ENCODE measurements around the gene SMAD6.
A peak's percentile ranks its signal among the peaks of the same experiment; 100 is the strongest.

The SMAD6 gene

DNA sequence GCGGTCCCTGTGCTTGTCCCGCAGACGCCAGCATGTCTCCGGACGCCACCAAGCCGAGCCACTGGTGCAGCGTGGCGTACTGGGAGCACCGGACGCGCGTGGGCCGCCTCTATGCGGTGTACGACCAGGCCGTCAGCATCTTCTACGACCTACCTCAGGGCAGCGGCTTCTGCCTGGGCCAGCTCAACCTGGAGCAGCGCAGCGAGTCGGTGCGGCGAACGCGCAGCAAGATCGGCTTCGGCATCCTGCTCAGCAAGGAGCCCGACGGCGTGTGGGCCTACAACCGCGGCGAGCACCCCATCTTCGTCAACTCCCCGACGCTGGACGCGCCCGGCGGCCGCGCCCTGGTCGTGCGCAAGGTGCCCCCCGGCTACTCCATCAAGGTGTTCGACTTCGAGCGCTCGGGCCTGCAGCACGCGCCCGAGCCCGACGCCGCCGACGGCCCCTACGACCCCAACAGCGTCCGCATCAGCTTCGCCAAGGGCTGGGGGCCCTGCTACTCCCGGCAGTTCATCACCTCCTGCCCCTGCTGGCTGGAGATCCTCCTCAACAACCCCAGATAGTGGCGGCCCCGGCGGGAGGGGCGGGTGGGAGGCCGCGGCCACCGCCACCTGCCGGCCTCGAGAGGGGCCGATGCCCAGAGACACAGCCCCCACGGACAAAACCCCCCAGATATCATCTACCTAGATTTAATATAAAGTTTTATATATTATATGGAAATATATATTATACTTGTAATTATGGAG, 79.1 kb downstream of the SMAD6 start:
- peaks cover 44% of the 10 kb centered on the region for H3K4me1 ChIP-seq (ENCODE audit: control insufficient read depth, insufficient read depth, low read length)
- H3K9me3 ChIP-seq (ENCODE audit: control insufficient read depth, low read length) = no peaks in the 10 kb centered on the region
- peaks cover 35% of the 10 kb centered on the region for H3K36me3 ChIP-seq (ENCODE audit: control insufficient read depth, insufficient read depth, low read length, severe bottlenecking)
- DNase-seq (ENCODE audit: low read depth) = no peak
- H3K27me3 ChIP-seq (replicated peaks; ENCODE audit: control insufficient read depth, insufficient read depth, low read length) = no peaks in the 10 kb centered on the region
- no peak overlapping the region for H3K4me3 ChIP-seq (ENCODE audit: low read length)
- H3K9ac ChIP-seq (ENCODE audit: low read length) = no peak overlapping the region

DNA sequence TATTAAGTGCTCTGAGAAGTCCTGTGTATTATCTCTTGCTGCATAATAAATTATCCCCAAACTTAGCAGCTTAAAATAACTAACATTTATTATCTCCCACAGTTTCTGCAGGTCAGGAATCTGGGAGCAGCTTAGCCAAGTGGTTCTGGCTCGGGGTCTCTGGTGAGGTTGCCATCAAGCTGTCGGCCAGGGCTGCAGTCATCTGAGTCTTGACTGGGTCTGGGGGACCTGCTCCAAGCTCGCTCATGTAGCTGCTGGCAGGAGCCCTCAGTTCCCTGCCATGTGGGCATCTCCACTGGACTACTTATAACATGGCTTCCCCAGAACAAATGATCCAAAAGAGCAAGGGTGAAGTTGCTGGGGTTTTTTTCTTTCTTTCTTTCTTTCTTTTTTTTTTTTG, 80.7 kb downstream of the SMAD6 start:
- no peak overlapping the region for H3K4me3 ChIP-seq (ENCODE audit: low read length)
- peak overlapping the region; percentile 10 for H3K9ac ChIP-seq (ENCODE audit: low read length)
- H3K4me1 ChIP-seq (ENCODE audit: control insufficient read depth, insufficient read depth, low read length) = peaks cover 44% of the 10 kb centered on the region
- peaks cover 35% of the 10 kb centered on the region for H3K36me3 ChIP-seq (ENCODE audit: control insufficient read depth, insufficient read depth, low read length, severe bottlenecking)
- DNase-seq (ENCODE audit: low read depth) = no peak
- H3K27me3 ChIP-seq (replicated peaks; ENCODE audit: control insufficient read depth, insufficient read depth, low read length) = no peaks in the 10 kb centered on the region
- no peaks in the 10 kb centered on the region for H3K9me3 ChIP-seq (ENCODE audit: control insufficient read depth, low read length)

GRCh38 chr15:66783314-66783713, 81.3 kb downstream of the SMAD6 start:
- DNase-seq (ENCODE audit: low read depth) = no peak
- Histone ChIP-seq H3K9me3 (ENCODE audit: control insufficient read depth, low read length) (no peaks in the 10 kb centered on the region), H3K36me3 (ENCODE audit: control insufficient read depth, insufficient read depth, low read length, severe bottlenecking) (peaks cover 35% of the 10 kb centered on the region), H3K27me3 (replicated peaks; ENCODE audit: control insufficient read depth, insufficient read depth, low read length) (no peaks in the 10 kb centered on the region), H3K4me1 (ENCODE audit: control insufficient read depth, insufficient read depth, low read length) (peaks cover 42% of the 10 kb centered on the region), H3K9ac (ENCODE audit: low read length) (peak overlapping the region; percentile 8), H3K4me3 (ENCODE audit: low read length) (no peak overlapping the region)

DNA sequence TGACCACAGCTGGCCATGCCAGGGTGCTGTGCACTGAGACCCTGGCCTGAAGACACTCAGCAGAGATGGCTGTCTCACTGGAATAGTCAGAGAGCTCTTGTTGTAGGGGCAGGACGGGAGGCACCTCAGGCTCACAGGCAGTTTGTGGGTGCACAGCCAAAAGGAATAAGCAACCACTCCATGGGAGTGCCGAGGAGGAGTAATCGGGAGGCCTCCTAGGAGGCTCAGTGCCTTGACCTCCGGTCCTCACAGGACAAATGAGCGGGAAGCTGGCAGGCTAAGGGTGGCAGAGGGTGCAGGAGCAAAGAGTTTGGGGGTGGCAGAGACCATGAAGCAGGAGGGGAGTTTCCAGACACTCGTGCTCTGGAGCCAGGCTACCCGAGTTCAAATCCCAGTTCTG, 81.7 kb downstream of the SMAD6 start:
- Histone ChIP-seq H3K9me3 (ENCODE audit: control insufficient read depth, low read length) (no peaks in the 10 kb centered on the region), H3K36me3 (ENCODE audit: control insufficient read depth, insufficient read depth, low read length, severe bottlenecking) (peaks cover 35% of the 10 kb centered on the region), H3K4me1 (ENCODE audit: control insufficient read depth, insufficient read depth, low read length) (peaks cover 38% of the 10 kb centered on the region), H3K9ac (ENCODE audit: low read length) (peak overlapping the region; percentile 8), H3K4me3 (ENCODE audit: low read length) (no peak overlapping the region), H3K27me3 (replicated peaks; ENCODE audit: control insufficient read depth, insufficient read depth, low read length) (no peaks in the 10 kb centered on the region)
- no peak for DNase-seq (ENCODE audit: low read depth)

- Histone ChIP-seq H3K36me3 (ENCODE audit: control insufficient read depth, insufficient read depth, low read length, severe bottlenecking) (peaks cover 35% of the 10 kb centered on the region), H3K4me1 (ENCODE audit: control insufficient read depth, insufficient read depth, low read length) (peaks cover 33% of the 10 kb centered on the region), H3K9me3 (ENCODE audit: control insufficient read depth, low read length) (no peaks in the 10 kb centered on the region), H3K4me3 (ENCODE audit: low read length) (no peak overlapping the region), H3K9ac (ENCODE audit: low read length) (no peak overlapping the region), H3K27me3 (replicated peaks; ENCODE audit: control insufficient read depth, insufficient read depth, low read length) (no peaks in the 10 kb centered on the region)
- no peak for DNase-seq (ENCODE audit: low read depth)
Observed at GRCh38 chr15:66784174-66784573, 82.1 kb downstream of the SMAD6 start.

- H3K4me1 ChIP-seq (ENCODE audit: control insufficient read depth, insufficient read depth, low read length) = peaks cover 30% of the 10 kb centered on the region
- H3K27me3 ChIP-seq (replicated peaks; ENCODE audit: control insufficient read depth, insufficient read depth, low read length) = no peaks in the 10 kb centered on the region
- H3K9me3 ChIP-seq (ENCODE audit: control insufficient read depth, low read length) = no peaks in the 10 kb centered on the region
- DNase-seq (ENCODE audit: low read depth) = no peak
- no peak overlapping the region for H3K4me3 ChIP-seq (ENCODE audit: low read length)
- H3K9ac ChIP-seq (ENCODE audit: low read length) = peak overlapping the region; percentile 31
- peaks cover 35% of the 10 kb centered on the region for H3K36me3 ChIP-seq (ENCODE audit: control insufficient read depth, insufficient read depth, low read length, severe bottlenecking)
Observed at GRCh38 chr15:66785637-66786036, 83.6 kb downstream of the SMAD6 start.

DNA sequence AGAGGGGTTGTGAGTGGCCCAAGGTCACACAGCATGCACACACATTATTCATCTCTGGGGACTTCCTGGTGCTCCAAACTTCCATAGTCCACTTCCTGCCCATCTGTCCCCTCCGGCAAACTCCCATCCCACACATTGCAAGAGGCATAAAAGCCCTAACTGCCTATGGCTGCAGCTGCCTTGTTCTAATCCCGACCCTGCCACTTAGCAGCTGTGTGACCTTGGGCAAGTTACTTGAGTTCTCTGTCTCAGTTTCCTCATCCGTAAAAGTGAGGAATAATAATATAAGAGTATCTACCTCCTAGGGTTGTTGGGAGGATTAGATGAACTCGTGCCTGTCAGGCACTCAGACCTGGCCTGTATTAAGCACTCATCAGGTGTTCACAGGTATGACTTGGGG, 84.2 kb downstream of the SMAD6 start:
- DNase-seq (ENCODE audit: low read depth) = no peak

GRCh38 chr15:66786708-66787488, 84.9 kb downstream of the SMAD6 start:
- no peak for DNase-seq (ENCODE audit: low read depth)
- Histone ChIP-seq H3K4me3 (ENCODE audit: low read length) (no peak overlapping the region), H3K9me3 (ENCODE audit: control insufficient read depth, low read length) (no peaks in the 10 kb centered on the region), H3K9ac (ENCODE audit: low read length) (peak overlapping the region; percentile 5), H3K4me1 (ENCODE audit: control insufficient read depth, insufficient read depth, low read length) (peaks cover 26% of the 10 kb centered on the region), H3K36me3 (ENCODE audit: control insufficient read depth, insufficient read depth, low read length, severe bottlenecking) (peaks cover 24% of the 10 kb centered on the region), H3K27me3 (replicated peaks; ENCODE audit: control insufficient read depth, insufficient read depth, low read length) (no peaks in the 10 kb centered on the region)

More for the DNA sequence above, 84.2 kb downstream of the SMAD6 start:
- Histone ChIP-seq H3K9me3 (ENCODE audit: control insufficient read depth, low read length) (no peaks in the 10 kb centered on the region), H3K9ac (ENCODE audit: low read length) (no peak overlapping the region), H3K4me3 (ENCODE audit: low read length) (no peak overlapping the region), H3K4me1 (ENCODE audit: control insufficient read depth, insufficient read depth, low read length) (peaks cover 26% of the 10 kb centered on the region), H3K36me3 (ENCODE audit: control insufficient read depth, insufficient read depth, low read length, severe bottlenecking) (peaks cover 30% of the 10 kb centered on the region), H3K27me3 (replicated peaks; ENCODE audit: control insufficient read depth, insufficient read depth, low read length) (no peaks in the 10 kb centered on the region)

- no peaks in the 10 kb centered on the region for H3K9me3 ChIP-seq (ENCODE audit: control insufficient read depth, low read length)
- H3K4me1 ChIP-seq (ENCODE audit: control insufficient read depth, insufficient read depth, low read length) = peaks cover 26% of the 10 kb centered on the region
- H3K36me3 ChIP-seq (ENCODE audit: control insufficient read depth, insufficient read depth, low read length, severe bottlenecking) = peaks cover 20% of the 10 kb centered on the region
- H3K4me3 ChIP-seq (ENCODE audit: low read length) = no peak overlapping the region
- H3K9ac ChIP-seq (ENCODE audit: low read length) = peak overlapping the region; percentile 5
- no peak for DNase-seq (ENCODE audit: low read depth)
- no peaks in the 10 kb centered on the region for H3K27me3 ChIP-seq (replicated peaks; ENCODE audit: control insufficient read depth, insufficient read depth, low read length)
Observed at GRCh38 chr15:66787489-66787871, 85.4 kb downstream of the SMAD6 start.

GRCh38 chr15:66788024-66788423, 86.0 kb downstream of the SMAD6 start:
- H3K9ac ChIP-seq (ENCODE audit: low read length) = no peak overlapping the region
- H3K27me3 ChIP-seq (replicated peaks; ENCODE audit: control insufficient read depth, insufficient read depth, low read length) = no peaks in the 10 kb centered on the region
- no peak for DNase-seq (ENCODE audit: low read depth)
- H3K9me3 ChIP-seq (ENCODE audit: control insufficient read depth, low read length) = no peaks in the 10 kb centered on the region
- H3K36me3 ChIP-seq (ENCODE audit: control insufficient read depth, insufficient read depth, low read length, severe bottlenecking) = peaks cover 16% of the 10 kb centered on the region
- no peak overlapping the region for H3K4me3 ChIP-seq (ENCODE audit: low read length)
- peaks cover 22% of the 10 kb centered on the region for H3K4me1 ChIP-seq (ENCODE audit: control insufficient read depth, insufficient read depth, low read length)

GRCh38 chr15:66789029-66790025, 87.3 kb downstream of the SMAD6 start:
- DNase-seq (ENCODE audit: low read depth) = peak; percentile 81
- Histone ChIP-seq H3K4me3 (ENCODE audit: low read length) (no peak overlapping the region), H3K36me3 (ENCODE audit: control insufficient read depth, insufficient read depth, low read length, severe bottlenecking) (peaks cover 3% of the 10 kb centered on the region), H3K9me3 (ENCODE audit: control insufficient read depth, low read length) (no peaks in the 10 kb centered on the region), H3K9ac (ENCODE audit: low read length) (peak overlapping the region; percentile 70), H3K27me3 (replicated peaks; ENCODE audit: control insufficient read depth, insufficient read depth, low read length) (no peaks in the 10 kb centered on the region), H3K4me1 (ENCODE audit: control insufficient read depth, insufficient read depth, low read length) (peaks cover 17% of the 10 kb centered on the region)

All from adipocyte (in vitro differentiated cells).